NCI-H1417 (cell line): ENCODE results near the gene PTGS1.
"Not testable (repeated sequence)": the region's sequence is repeated elsewhere in the genome, so short reads cannot be mapped to it uniquely, and the experiment has no call there.

ENCODE experiments used
- DNase-seq, 3 experiments: peaks; one replicate each; lab custom pipeline; 2025; lab: John Stamatoyannopoulos, UW

The PTGS1 gene

DNA sequence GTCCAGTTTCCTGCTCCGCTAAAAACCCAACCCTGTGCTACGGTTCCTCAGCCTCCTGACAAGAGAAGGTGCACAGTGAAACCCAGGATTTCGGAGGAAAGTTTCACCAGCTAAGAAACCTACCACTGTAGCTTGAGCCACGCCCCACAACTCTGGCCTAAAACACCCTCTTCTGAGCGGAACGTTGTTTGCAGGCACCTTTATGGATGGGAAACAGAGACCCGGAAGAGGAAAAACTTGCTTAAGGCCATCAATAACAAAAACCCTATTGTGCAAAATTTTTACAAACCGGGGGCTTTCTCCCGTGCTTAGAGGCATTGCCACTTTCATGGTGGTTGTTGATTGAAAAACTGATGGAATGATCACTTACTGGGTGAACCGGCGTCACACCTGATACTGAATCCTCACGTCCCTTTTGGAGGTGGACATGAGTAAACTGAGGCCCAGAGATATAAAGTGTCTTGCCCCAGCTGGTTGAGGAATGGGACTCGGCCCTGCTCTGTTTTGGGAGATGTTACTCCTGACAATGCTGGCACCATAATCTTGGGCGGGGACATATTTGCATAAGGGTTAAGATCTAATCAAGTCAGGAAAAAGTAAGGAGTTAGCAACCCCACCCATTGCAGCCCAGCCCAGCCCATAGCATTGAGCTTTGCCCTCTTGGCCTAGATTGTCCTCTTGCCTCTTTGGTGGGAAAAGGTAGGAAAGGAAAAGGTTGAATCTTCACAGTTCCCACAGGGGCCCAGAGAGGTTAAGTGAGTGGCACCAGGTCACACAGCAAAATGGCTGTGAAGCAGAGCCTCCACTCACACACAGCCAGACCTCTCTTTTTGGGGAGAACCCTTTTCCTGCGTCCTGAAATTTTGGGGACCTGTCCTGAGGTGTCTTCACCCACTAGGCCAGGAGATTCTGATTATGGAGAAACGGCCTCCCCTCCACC lies 23.2 kb upstream of the PTGS1 start:
- peak in 1 of 3 experiments; percentile 72 for DNase-seq

DNA sequence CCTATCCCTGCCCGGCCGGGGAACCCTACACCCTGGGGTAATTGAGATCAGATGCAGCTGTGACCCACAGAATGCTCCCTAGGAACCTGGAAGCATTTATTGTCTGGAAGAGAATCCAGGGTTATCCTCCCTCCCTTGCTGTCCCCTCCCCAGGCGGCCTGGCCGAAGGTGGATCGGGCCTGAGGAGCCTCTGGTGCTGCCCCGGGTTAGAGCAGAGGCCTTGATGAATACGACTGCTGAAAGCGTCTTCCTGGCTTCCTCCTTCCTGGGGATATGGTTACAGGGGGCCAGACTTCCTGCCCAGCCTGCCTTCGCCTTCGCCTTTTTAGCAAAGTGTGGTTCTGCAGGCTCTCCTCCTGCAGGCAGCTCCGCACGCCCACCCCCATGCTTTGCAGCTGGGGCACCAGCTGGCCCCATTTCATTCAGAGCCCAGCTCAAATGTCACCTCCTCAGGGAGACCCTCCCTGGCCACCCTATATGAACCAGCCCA lies 22.5 kb upstream of the PTGS1 start:
- DNase-seq: no peak

DNA sequence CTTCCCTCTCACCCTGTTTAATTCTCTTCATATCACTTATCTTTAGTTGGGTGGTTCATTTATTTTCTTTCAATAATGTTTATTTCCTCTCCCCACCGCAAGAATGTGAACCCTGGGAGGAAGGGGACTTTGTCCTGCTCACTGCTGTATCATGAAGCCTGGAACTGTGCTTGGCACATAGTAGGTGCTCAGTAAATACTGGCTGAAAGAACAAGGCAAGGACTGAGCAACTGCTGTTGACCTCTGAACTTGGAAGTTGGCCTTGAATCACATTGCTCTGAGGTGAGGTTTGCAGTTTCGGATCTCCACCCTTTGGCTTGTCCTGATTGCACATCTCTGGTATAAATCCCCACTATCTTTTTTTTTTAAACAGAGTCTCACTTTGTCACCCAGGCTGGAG lies 22.0 kb upstream of the PTGS1 start:
- DNase-seq: no peak

DNA sequence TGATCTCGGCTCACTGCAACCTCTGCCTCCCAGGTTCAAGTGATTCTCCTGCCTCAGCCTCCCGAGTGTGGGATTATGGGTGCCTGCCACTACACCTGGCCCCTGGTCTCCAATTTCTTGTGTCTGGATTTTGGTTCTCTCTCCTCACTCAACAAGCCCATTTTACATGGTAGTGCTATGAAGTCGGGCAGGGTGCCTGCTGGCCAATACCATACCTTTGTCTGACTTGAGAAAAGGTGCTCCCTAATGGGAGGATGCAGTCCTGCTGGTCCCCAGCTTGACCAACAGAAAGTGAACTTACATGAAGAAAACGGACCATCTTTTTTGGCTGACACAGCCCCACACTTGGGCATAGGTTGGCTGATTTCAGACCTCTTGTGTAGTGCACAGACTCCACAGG lies 21.6 kb upstream of the PTGS1 start:
- DNase-seq: no peak

DNA sequence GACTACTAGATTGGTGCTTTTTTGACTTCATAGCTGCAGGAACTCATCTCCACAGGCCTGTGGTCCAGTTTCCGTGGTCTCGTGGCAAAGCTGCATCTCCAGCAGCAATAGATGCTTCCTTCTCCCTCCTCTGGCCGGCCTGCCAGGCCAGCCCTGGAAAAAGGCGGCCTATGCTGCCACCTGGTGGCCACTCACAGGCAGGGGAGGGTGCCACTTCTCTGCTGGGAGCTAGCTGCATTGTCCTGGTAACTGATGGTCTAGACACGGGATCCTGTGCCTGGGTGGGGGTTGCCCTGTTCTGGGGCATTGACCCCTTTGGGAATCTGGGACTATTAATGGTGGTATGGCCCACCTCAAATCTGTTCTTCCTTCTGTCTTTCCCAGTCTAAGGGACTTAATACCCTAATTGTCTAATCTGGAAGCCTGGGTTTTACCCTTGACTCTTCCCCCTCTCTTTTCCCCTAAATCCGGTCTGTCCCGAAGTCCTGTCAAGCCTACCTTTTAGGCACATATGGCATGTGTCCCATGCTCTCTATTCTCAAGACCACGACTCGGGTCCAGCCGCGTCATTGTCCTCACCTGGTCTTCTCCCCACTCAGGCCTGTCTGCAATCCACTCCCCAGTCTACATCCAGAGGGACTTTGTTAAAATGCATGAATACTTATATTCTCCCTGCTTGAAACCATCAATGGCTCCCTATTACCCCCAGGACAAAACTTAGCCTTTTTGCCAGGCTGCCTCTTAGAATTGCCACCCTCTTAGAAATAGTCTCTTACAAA lies 20.1 kb upstream of the PTGS1 start:
- peak; percentile 46 to 85 (median 70) for DNase-seq

DNA sequence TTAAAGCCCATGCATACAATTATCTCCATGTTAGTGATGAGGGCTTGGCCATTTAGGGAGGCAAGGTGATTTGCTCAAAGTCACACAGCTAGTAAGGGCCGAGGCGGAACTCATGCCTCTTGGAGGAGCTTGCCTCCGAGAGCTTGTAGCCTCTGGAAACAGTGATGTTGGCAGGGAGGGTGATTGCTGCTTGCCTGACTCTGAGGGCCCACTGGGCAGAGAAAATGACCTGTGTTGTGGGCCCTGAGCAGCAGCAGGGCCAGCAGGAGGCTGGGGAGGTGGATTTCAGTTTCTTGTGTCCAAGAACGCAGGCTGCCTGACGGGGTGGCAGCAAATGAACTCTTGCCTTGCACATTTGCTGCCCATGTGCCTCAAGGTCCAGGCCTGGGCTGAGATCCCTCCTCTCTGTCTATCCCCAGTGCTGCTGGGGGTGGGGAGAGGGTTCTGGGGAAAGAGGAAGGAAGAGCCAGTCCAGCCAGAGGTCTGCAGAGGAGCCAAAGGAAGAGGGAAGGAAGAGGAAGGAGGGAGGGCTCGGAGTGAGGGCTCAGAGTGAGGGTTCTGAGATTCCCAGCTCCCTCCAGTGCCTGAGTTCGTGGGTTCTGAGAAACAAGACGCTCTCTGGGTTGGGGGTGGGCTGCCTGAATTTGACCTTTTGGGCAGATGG lies 16.2 kb upstream of the PTGS1 start:
- no peak for DNase-seq

DNA sequence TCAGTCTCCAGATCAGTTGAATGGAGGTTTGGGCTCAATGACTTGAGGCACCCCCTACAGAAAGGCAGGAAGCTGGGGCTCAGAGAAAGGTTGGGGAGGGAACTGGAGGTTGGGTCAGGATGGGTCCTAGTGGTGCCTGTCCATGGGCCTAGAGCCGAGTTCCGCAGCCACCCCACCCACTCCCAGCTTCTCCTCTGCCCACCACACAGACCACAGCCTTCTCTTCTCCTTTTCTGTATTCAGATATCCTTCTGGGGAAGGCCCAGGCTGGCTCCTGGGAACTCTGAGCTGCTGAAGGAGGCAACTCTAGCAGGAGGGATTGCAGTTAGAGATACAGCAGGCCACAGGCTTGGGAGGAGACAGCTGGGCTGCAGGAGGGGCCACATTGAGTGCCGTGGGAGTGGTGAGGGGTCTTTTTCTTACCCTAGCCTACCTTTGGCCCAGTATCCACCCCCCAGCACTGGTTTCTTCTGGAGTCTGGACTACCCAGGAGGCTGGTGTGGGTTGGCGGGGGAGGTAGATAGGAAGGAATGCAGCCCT lies 15.4 kb upstream of the PTGS1 start:
- no peak for DNase-seq

DNA sequence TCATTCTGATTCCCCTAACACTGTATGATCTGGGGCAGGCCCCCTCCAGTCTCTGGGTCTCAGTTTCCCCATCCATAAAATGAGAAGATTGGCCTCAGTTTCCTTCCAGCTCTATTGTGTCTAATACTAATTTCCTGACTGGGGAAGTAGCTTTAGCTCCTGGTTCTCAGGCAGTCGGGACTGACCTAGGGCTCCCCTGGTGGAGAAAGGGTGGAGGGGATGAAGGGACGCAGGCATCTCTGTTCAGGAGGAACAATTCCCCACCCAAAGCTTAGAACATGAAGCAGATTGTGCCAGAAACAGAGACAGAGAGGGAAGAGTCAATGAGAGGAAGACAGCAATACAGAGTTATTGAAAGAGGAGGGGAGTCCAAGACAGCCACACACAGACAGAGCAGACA lies 14.2 kb upstream of the PTGS1 start:
- no peak for DNase-seq

DNA sequence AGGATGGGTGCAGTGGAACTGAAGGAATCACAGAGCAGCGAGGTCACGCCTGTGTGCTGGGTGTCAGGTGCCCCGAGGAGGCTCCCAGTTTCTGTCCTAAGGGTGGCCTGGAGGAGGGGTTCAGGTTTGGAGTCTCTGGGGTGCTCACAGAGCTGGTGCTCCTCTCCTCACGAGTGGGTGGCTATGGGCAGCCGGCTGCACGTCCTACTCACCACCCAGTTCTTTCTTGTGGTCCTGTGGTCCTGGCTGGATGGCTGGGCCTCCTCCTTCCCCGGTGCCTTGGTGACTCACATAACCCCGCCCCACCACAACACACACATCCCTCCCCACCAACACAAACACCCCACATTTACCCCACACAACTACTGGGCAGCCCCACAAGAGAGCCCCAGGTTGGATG lies 9.9 kb upstream of the PTGS1 start:
- no peak for DNase-seq

DNA sequence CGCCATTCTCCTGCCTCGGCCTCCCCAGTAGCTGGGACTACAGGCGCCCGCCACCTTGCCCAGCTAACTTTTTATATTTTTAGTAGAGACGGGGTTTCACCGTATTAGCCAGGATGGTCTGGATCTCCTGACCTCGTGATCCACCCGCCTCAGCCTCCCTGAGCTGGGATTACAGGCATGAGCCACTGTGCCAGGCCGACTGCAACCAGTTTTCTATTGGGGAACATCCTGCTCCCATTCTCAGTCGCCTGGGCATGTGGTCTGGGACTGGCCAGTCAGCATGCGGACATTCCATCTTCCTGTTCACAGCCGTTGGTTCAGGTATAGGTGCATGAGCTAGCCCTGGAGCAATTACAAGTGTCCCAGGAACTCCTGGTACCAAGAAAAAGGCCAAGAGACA lies 7.7 kb upstream of the PTGS1 start:
- DNase-seq: not testable (repeated sequence)

DNA sequence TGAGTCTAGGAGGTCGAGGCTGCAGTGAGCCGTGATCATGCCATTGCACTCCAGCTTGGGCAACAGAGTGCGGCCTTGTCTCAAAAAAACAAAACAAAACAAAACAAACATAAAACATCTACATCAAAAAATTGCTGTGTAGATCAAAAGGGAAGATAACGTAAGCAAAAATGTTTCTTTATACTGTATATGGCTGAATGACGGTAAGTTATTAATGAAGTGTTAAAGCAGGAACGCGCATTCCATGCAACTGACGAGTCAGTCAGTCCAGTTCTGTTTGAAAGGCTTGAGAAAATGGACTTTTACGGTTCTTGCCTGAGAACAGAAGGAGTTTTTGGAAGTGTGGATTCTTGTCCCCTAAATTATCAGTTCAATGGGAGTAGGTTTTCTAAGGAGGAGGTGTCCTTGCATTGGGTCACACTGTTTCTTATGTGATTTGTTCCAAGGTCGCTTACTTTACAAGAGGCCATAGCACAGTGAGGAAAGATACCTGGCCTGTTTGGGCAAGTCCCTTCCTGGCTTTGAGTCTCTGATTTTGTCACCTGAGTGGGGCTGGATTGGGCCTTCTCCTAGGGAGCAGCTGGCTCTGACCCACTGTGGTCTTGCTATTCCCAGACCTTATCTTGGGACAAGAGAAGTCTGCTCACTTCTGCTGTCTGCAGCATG lies 6.6 kb upstream of the PTGS1 start:
- DNase-seq: no peak

DNA sequence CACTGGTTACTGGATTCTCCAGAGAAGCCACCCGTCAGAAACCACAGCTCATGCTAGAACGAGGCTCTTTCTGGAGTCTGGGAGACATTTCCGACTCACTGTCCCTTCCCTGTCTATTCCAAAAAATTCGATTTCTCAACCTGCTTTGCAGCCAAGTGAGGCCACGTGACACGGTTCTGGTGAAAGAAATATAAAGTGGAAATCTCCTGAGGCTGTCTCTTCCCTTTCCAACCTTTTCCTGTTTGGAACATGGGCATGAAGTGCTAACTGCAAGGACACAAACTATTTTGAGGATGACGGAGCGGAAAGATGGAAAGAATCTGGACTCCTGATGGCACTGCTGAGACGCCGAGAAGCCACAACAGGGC lies 6.1 kb upstream of the PTGS1 start:
- DNase-seq: no peak

DNA sequence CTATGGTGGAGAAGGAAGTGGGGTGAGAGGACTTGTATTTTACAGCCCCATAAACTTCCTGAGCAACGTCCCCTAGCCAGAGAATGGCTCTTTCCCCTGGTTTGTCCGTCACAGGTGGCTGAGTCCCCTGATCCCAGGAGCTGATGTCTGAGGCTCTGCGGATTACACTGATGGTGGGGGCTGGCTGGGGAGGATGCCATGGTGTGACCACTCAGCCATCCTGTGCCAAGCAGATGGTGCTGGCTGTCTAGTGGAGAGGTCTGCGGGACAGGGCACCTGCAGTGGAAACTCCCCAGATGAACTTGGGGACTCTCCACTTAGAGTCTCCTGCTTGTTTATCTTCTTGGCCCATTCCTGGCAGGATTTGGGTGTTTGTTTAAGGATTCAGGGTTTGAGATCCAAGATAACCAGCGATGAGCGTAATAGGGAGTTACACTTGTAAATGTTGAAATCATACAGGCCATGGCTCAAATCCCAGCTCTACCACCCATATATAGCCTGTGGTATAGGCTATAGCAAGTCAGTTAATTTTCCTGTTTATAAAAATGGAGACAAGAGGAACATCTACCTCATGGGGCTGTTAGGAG lies 4.7 kb upstream of the PTGS1 start:
- no peak for DNase-seq

DNA sequence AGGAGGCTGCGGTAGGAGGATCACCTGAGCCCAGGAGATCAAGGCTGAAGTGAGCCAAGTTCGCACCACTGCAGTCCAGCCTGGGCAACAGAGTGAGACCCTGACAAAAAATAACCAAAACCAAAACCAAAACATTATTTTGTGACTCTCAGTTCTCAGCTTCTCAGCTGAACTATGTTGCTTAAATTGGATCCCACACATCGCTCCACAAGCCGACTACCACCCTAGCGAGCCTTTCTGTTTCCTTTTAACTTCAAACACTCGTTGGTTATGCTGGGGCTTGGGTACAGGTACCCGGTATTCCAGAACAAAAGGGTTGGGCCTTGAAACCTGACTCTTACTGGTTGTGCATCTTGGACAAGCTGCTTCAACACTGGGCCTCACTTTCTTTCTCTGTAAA lies 3.8 kb upstream of the PTGS1 start:
- no peak for DNase-seq

DNA sequence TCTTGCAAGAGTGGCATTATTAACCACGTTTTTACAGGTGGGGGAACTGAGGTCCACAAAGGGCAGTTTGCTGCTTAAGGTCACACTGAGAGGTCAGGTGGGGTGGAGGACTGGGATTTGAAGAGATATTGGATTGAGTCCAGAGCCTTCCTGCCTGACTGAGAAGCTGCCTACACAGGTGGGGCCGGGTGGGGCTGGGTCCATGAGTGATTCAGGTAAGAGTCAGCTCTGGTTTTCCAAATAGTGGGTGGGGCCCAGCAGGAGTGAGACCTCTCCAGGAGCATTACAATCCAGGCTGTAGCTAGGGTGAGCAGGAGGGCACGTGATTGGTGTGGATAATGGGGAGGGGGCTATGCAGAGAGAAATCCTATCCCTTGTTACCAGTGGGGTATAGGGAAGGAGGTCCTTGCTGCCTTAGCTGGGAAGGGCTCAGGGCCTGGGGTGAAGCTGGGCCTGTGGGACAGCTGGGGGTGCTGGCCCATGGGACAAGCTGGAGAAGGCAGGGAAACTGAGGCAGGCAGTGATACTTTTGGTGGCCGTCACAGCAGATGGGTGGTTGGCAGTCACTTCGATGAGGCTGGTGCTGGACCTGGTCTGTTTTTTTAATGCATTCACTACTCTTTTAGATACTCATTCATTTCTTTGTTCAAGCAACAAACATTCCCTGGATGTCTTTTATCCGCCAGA lies 2.9 kb upstream of the PTGS1 start:
- no peak for DNase-seq

DNA sequence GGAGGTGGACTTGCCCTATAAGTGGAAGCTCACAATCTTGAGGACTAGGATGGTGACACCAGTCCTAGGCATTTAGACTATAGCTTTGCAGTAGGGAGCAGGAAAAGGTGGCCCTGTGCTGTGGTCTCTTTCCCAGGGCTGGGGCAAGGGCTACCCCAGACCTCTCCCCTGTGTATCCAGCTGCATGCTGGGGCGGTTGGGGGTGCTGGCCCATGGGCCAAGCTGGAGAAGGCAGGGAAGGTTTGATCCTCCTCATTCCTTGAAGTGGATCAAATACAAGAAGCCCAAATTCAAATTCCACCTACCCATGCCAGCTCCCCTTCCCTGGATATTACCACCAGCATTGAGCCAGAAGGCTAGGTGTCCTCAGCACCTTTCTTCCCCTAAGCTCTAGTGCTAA lies 2.2 kb upstream of the PTGS1 start:
- DNase-seq: no peak

DNA sequence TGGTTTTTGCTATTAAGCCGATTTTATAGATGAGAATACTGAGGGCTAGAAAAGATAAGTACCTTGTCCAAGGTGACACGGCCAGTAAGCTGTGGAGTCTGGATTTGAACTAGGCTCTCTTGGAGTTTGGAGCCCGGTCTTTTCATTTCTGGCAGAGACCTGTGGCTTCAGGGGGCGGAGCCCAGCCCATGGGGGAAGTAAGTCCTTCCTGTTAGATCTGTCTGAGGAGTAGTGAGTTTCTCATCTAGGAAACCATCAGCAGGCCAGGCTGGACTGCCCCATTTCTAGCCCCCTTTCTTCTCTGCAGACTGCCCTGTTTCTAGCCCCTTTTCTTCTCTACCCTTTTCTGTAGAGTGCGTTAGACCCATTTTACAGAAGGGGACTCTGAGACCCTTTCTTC lies 521 bp upstream of the PTGS1 start:
- no peak for DNase-seq

DNA sequence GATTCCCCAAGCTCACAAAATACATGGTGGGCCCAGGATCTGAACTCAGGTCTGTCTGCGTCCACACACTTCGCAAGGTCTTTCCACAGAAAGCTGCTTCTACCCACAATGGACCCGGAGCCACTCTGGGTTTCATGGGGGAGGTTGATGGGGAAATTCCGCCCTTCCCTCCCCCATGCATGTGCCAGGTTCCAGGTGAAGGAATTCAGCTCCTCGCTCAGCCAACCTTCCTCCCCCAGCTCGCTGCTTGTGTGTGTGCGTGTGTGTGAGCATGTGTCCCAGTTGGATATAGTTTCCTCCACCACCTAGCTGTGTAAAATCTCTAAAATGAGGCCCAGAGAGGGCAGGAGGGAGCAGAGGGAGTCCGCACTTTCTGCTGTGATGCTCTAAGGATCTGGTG lies 1.0 kb downstream of the PTGS1 start:
- DNase-seq: no peak

DNA sequence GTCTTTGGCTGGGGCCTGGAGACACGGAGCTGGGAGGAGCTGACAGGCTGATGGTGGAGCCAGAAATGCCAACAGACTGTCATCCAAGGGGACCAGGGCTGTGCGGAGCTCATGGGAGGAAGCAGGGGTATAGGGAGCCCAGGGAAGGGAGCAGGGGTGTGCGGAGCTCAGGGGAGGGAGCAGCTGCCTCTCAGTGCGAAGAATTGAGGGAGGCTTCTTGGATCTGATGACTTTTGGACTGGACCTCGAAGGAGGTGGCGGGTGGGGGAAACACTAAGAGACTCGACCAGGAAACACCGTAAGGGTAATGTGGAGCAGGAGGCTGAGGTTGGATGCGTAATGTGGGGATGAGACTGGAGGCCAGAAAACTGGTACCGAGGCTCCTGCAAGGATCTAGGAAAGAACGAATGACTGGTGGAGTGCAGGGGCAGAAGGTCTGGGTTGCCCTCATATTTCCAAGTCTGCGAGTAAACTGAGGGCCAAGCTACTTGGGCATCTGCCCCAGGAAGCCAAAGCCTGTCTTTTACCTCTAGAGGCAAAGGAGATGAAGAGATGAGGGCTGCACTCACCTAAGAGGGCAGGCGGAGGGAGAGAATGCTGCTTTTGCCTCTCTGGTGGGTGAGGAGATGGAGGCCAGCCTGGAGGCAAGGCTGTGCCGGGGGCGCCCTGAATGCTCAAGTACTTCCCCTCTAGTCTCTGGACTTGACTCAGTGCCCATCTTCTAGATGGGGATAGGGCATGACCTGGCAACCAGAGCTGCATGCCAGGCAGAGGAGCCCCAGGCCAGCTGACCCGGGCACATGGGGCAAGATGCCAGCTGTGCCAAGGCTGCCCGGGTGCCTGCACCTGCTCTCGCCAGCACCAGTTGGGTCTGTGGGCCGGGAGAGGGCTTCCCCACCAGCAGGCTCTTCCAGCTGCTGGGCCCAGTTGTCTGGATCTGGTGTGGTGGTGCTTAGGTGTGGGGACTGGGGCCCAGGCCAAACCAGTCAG lies 2.3 kb downstream of the PTGS1 start:
- no peak for DNase-seq
